GM10266 (cell line): ENCODE results near the gene GLP1R.

Source experiments
- DNase-seq: peaks from one replicate; pipeline ENCODE4 v3.0.0; 2012; ENCODE audit errors: extremely low spot score
- CTCF ChIP-seq: IDR thresholded peaks from 2 replicates; pipeline ENCODE4 v1.5.1; 2012; ENCODE audit warnings: mild to moderate bottlenecking, low read depth; ENCODE audit not compliant: control insufficient read depth, insufficient read depth; ENCODE audit errors: missing control alignments

GLP1R gene

GRCh38 chr6:39107641-39108040 is 59.1 kb downstream of the GLP1R start:
- TF ChIP-seq CTCF, result no peak
- DNase-seq, result no peak

GRCh38 chr6:39108041-39108839 is 59.7 kb downstream of the GLP1R start:
- no peak for DNase-seq
- no peak for TF ChIP-seq CTCF

- no peak for DNase-seq
- no peak for TF ChIP-seq CTCF
Observed at GRCh38 chr6:39111280-39111679, 62.7 kb downstream of the GLP1R start.

- TF ChIP-seq CTCF, result no peak
- no peak for DNase-seq
Observed at GRCh38 chr6:39113788-39114187, 65.2 kb downstream of the GLP1R start.

GRCh38 chr6:39114388-39114703 is 65.8 kb downstream of the GLP1R start:
- DNase-seq, result no peak
- TF ChIP-seq CTCF, result no peak

- TF ChIP-seq CTCF, result no peak
Observed at GRCh38 chr6:39114704-39115599, 66.4 kb downstream of the GLP1R start, which contains the start of gene SAYSD1. TSS of gene SAYSD1 (minus strand) at chr6:39115186. CDS start at chr6:39115089, 97 bp downstream.

GRCh38 chr6:39118921-39119320 is 70.3 kb downstream of the GLP1R start:
- TF ChIP-seq CTCF, result no peak
- DNase-seq, result no peak

More at GRCh38 chr6:39114704-39115599, 66.4 kb downstream of the GLP1R start, which contains the start of gene SAYSD1:
- peak; percentile 90 for DNase-seq
